H9 (cell line): ENCODE results near the gene JKAMP. TPM values are rescaled to one million over a fixed set of nuclear protein-coding genes. Genes with fewer than 3 reads are reported as not detected.

Source experiments
- DNase-seq: peaks from one replicate; pipeline ENCODE4 v3.0.0-alpha.2; 2017
- H2AFZ ChIP-seq: one replicate; pipeline ENCODE4 v1.6.1; 2013; ENCODE audit warnings: mild to moderate bottlenecking, low read length, control low read depth, moderate library complexity
- H2AK5ac ChIP-seq: 2 replicates; pipeline ENCODE4 v1.6.1; 2013; ENCODE audit warnings: low read length, control low read depth, mixed read lengths; ENCODE audit not compliant: insufficient read length
- H2BK120ac ChIP-seq: one replicate; pipeline ENCODE4 v1.6.1; 2013; ENCODE audit warnings: low read depth, mild to moderate bottlenecking, low read length, control low read depth, inconsistent platforms; ENCODE audit not compliant: poor library complexity, severe bottlenecking
- H2BK12ac ChIP-seq: 2 replicates; pipeline ENCODE4 v1.6.1; 2013; ENCODE audit warnings: low read length, control low read depth, mixed read lengths, low read depth; ENCODE audit not compliant: insufficient read length
- H2BK15ac ChIP-seq: 2 replicates; pipeline ENCODE4 v1.6.1; 2013; ENCODE audit warnings: low read depth, low read length, control low read depth
- H2BK20ac ChIP-seq: one replicate; pipeline ENCODE4 v1.6.1; 2013; ENCODE audit warnings: low read depth, mild to moderate bottlenecking, low read length, control low read depth, inconsistent platforms; ENCODE audit not compliant: poor library complexity, severe bottlenecking
- H2BK5ac ChIP-seq: 2 replicates; pipeline ENCODE4 v1.6.1; 2013; ENCODE audit warnings: low read length, control low read depth, mixed read lengths; ENCODE audit not compliant: insufficient read length
- H3K14ac ChIP-seq: 2 replicates; pipeline ENCODE4 v1.6.1; 2013; ENCODE audit warnings: low read length, control low read depth; ENCODE audit not compliant: insufficient read depth
- H3K18ac ChIP-seq: 2 replicates; pipeline ENCODE4 v1.6.1; 2013; ENCODE audit warnings: low read depth, mild to moderate bottlenecking, mixed read lengths, low read length, control low read depth; ENCODE audit not compliant: insufficient read length
- H3K23ac ChIP-seq: 2 replicates; pipeline ENCODE4 v1.6.1; 2013; ENCODE audit warnings: low read length, control low read depth, mixed read lengths, low read depth; ENCODE audit not compliant: insufficient read length
- H3K23me2 ChIP-seq: 2 replicates; pipeline ENCODE4 v1.6.1; 2013; ENCODE audit warnings: low read depth, mild to moderate bottlenecking, mixed read lengths, low read length, control low read depth; ENCODE audit not compliant: insufficient read length, poor library complexity, severe bottlenecking
- H3K27ac ChIP-seq: 2 replicates; pipeline ENCODE4 v1.5.1; 2013; ENCODE audit warnings: low read length, control low read depth, mixed read lengths, low read depth; ENCODE audit not compliant: insufficient read length
- H3K27me3 ChIP-seq: 2 replicates; pipeline ENCODE4 v1.6.1; 2013; ENCODE audit warnings: low read length, control low read depth, inconsistent platforms; ENCODE audit not compliant: insufficient read depth
- H3K4ac ChIP-seq: 2 replicates; pipeline ENCODE4 v1.6.1; 2013; ENCODE audit warnings: low read depth, mild to moderate bottlenecking, control low read depth, inconsistent platforms, low read length, moderate library complexity
- H3K4me1 ChIP-seq: 2 replicates; pipeline ENCODE4 v1.6.1; 2013; ENCODE audit warnings: low read length, control low read depth, inconsistent platforms; ENCODE audit not compliant: insufficient read depth
- H3K4me2 ChIP-seq: 2 replicates; pipeline ENCODE4 v1.6.1; 2013; ENCODE audit warnings: low read length, control low read depth, mixed read lengths; ENCODE audit not compliant: insufficient read length, insufficient read depth
- H3K56ac ChIP-seq: 2 replicates; pipeline ENCODE4 v1.6.1; 2013; ENCODE audit warnings: low read depth, mild to moderate bottlenecking, mixed read lengths, low read length, control low read depth; ENCODE audit not compliant: insufficient read length
- H3K79me1 ChIP-seq: 2 replicates; pipeline ENCODE4 v1.6.1; 2013; ENCODE audit warnings: low read depth, mild to moderate bottlenecking, moderate library complexity, low read length, control low read depth, inconsistent platforms; ENCODE audit not compliant: insufficient read depth, poor library complexity, severe bottlenecking
- H3K79me2 ChIP-seq: 2 replicates; pipeline ENCODE4 v1.6.1; 2013; ENCODE audit warnings: low read length, control low read depth, inconsistent platforms; ENCODE audit not compliant: insufficient read depth
- H3K9ac ChIP-seq: 2 replicates; pipeline ENCODE4 v1.6.1; 2013; ENCODE audit warnings: low read length, control low read depth, mixed read lengths; ENCODE audit not compliant: insufficient read length; ENCODE audit errors: extremely low read depth
- H3K9me3 ChIP-seq: one replicate; pipeline ENCODE4 v1.6.1; 2013; ENCODE audit warnings: low read depth, low read length, inconsistent platforms; ENCODE audit not compliant: control insufficient read depth
- H3T11ph ChIP-seq: one replicate; pipeline ENCODE4 v1.6.1; 2013; ENCODE audit warnings: mild to moderate bottlenecking, low read length, control low read depth, inconsistent platforms
- H4K20me1 ChIP-seq: one replicate; pipeline ENCODE4 v1.6.1; 2013; ENCODE audit not compliant: control insufficient read depth, insufficient read length, insufficient read depth
- H4K5ac ChIP-seq: 2 replicates; pipeline ENCODE4 v1.6.1; 2013; ENCODE audit warnings: low read depth, mild to moderate bottlenecking, mixed read lengths, low read length, control low read depth; ENCODE audit not compliant: insufficient read length
- H4K8ac ChIP-seq: replicated peaks from 2 replicates; pipeline ENCODE4 v1.6.1; 2013; ENCODE audit warnings: low read length, control low read depth, mixed read lengths, low read depth; ENCODE audit not compliant: insufficient read length
- H4K91ac ChIP-seq: 2 replicates; pipeline ENCODE4 v1.6.1; 2013; ENCODE audit warnings: low read depth, mild to moderate bottlenecking, moderate library complexity, mixed read lengths, low read length, control low read depth; ENCODE audit not compliant: insufficient read length
- H3K27ac Mint-ChIP-seq, 3 experiments: 2 replicates in 2 of 3; 3 replicates in 1 of 3; pipeline ENCODE4 v1.8.0; 2020 to 2021; ENCODE audit warnings: mixed read lengths in 3 of 3, mild to moderate bottlenecking in 1 of 3, moderate library complexity in 1 of 3
- H3K27me3 Mint-ChIP-seq: 2 replicates; pipeline ENCODE4 v1.8.0; 2021; ENCODE audit warnings: low read depth, mild to moderate bottlenecking, moderate library complexity, mixed read lengths
- H3K36me3 Mint-ChIP-seq, 3 experiments: 2 replicates in 2 of 3; 3 replicates in 1 of 3; pipeline ENCODE4 v1.8.0; 2020 to 2021; ENCODE audit warnings: low read depth in 3 of 3, mixed read lengths in 3 of 3; ENCODE audit not compliant: insufficient read depth in 1 of 3
- H3K4me1 Mint-ChIP-seq, 2 experiments: 2 replicates each; pipeline ENCODE4 v1.8.0; 2020; ENCODE audit warnings: mixed read lengths in 2 of 2
- H3K4me3 Mint-ChIP-seq, 2 experiments: 2 replicates in 1 of 2; 3 replicates in 1 of 2; pipeline ENCODE4 v1.8.0; 2020 to 2021; ENCODE audit warnings: mild to moderate bottlenecking in 2 of 2, mixed read lengths in 2 of 2, moderate library complexity in 1 of 2
- H3K9me3 Mint-ChIP-seq, 2 experiments: 2 replicates in 1 of 2; 3 replicates in 1 of 2; pipeline ENCODE4 v1.8.0; 2020; ENCODE audit warnings: mild to moderate bottlenecking in 2 of 2, mixed read lengths in 2 of 2, moderate library complexity in 1 of 2
- WGBS: extraction: QIAGEN DNeasy Blood & Tissue Kit; methylation state at CpG from one replicate; pipeline ENCODE4 v1.1.7; 2013; ENCODE audit warnings: missing lambda C conversion rate, low lambda C conversion rate, mixed read lengths; ENCODE audit not compliant: insufficient read length; ENCODE audit errors: extremely low coverage; 5-methylcytosine and 5-hydroxymethylcytosine counted together
- total RNA-seq: library from RNA; stranded (reverse); gene quantifications from 2 replicates; pipeline ENCODE4 v1.2.1, GENCODE V29; 2021
- TF ChIP-seq, protein P1 (sequence below): fragments of 200-600 bp; sonication (generic); conservative IDR thresholded peaks from 3 replicates; pipeline ENCODE4 v1.8.0; 2021; ENCODE audit warnings: antibody characterized with exemption, mild to moderate bottlenecking

Gene JKAMP
- total RNA-seq, 1 experiment from 2014 or later, result 33.8 TPM

- Histone ChIP-seq H2BK20ac (no peak overlapping the region), H3K4ac (no peak overlapping the region), H3K27ac (no peak overlapping the region), H3K18ac (no peak overlapping the region), H4K91ac (no peak overlapping the region), H2BK12ac (no peak overlapping the region), H3K27me3 (no peaks in the 10 kb centered on the region), H3K9ac (no peak overlapping the region), H2BK15ac (no peak overlapping the region), H2BK5ac (no peak overlapping the region), H3K4me2 (no peak overlapping the region), H3K14ac (no peak overlapping the region), H4K8ac (no peak overlapping the region), H2BK120ac (no peak overlapping the region), H2AK5ac (no peak overlapping the region), H4K20me1 (no peaks in the 10 kb centered on the region), H3K9me3 (no peaks in the 10 kb centered on the region), H3K56ac (no peak overlapping the region), H4K5ac (no peak overlapping the region), H3K4me1 (no peaks in the 10 kb centered on the region), H3K79me1 (no peaks in the 10 kb centered on the region), H3K23ac (no peak overlapping the region), H3K23me2 (no peaks in the 10 kb centered on the region), H3T11ph (no peak overlapping the region), H3K79me2 (no peaks in the 10 kb centered on the region), H2AFZ (no peak overlapping the region)
- DNase-seq, result no peak
- no peaks in the 10 kb centered on the region; the same call in 1 of the 2 replicates for H3K27me3 Mint-ChIP-seq
- peaks cover 0 to 3% of the 10 kb centered on the region in 2 experiments; a peak in 1 of 4 replicates for H3K4me1 Mint-ChIP-seq
- TF ChIP-seq, protein P1, sequence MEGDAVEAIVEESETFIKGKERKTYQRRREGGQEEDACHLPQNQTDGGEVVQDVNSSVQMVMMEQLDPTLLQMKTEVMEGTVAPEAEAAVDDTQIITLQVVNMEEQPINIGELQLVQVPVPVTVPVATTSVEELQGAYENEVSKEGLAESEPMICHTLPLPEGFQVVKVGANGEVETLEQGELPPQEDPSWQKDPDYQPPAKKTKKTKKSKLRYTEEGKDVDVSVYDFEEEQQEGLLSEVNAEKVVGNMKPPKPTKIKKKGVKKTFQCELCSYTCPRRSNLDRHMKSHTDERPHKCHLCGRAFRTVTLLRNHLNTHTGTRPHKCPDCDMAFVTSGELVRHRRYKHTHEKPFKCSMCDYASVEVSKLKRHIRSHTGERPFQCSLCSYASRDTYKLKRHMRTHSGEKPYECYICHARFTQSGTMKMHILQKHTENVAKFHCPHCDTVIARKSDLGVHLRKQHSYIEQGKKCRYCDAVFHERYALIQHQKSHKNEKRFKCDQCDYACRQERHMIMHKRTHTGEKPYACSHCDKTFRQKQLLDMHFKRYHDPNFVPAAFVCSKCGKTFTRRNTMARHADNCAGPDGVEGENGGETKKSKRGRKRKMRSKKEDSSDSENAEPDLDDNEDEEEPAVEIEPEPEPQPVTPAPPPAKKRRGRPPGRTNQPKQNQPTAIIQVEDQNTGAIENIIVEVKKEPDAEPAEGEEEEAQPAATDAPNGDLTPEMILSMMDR, result no peak
- H3K27ac Mint-ChIP-seq, result no peak overlapping the region
- H3K4me3 Mint-ChIP-seq, result no peak overlapping the region
- H3K9me3 Mint-ChIP-seq, result no peaks in the 10 kb centered on the region
- H3K36me3 Mint-ChIP-seq, result peaks cover 0 to 3% (median 2%) of the 10 kb centered on the region in 3 experiments; a peak in 5 of 7 replicates
- WGBS, result no CpG with 5 or more reads among the region's 1 CpG
Observed at GRCh38 chr14:59451849-59452248, 32.5 kb upstream of the JKAMP start.
